HG03442 (cell line): Measurements from ENCODE around the gene ANKRD9.

Source experiments
- ATAC-seq: cut with Tn5 transposase; IDR thresholded peaks from one replicate; pipeline ENCODE4 v1.9.1; 2021; ENCODE audit warnings: mild to moderate bottlenecking, moderate library complexity; ENCODE audit not compliant: unreplicated experiment

ANKRD9 gene

DNA sequence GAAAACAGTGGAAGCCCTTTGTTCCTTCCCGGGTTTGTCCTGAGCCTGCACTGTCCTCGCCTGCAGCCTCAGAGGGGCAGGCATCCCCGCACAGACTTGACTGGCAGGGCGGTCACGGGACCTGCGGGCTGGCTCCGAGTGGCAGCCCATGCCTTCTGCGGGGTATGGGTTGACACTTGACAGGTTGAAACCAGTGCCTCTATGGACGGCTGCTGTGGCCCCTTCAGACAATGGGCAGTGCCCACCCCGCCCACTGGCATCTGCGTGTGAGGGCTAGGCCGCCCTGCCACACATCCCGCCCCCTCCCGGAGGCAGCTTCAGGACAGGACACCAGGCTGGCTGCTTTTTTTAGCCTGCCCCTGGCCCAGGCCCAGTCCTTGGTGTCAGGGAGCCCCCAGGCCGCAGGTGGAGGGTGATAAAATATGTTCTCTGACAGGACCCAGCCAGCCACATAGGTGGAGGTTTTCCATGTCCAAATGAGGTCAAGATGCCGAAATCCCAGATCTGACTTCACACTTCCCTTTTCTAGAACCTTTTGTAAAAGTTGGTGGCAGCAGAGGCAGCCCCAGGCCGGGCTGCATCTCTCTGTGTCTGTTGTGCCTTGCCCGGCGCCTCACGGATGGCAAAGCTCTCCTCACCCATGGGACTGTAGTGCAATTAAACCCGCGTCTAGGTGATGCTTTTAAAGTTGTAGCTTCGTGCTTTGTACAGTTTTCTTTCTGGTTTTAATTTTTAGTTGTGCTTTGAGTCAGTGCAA is 10.0 kb downstream of the ANKRD9 start:
- no peak for ATAC-seq

- ATAC-seq, result no peak
These were observed 10.8 kb downstream of the ANKRD9 start for GRCh38 chr14:102498678-102499265.

DNA sequence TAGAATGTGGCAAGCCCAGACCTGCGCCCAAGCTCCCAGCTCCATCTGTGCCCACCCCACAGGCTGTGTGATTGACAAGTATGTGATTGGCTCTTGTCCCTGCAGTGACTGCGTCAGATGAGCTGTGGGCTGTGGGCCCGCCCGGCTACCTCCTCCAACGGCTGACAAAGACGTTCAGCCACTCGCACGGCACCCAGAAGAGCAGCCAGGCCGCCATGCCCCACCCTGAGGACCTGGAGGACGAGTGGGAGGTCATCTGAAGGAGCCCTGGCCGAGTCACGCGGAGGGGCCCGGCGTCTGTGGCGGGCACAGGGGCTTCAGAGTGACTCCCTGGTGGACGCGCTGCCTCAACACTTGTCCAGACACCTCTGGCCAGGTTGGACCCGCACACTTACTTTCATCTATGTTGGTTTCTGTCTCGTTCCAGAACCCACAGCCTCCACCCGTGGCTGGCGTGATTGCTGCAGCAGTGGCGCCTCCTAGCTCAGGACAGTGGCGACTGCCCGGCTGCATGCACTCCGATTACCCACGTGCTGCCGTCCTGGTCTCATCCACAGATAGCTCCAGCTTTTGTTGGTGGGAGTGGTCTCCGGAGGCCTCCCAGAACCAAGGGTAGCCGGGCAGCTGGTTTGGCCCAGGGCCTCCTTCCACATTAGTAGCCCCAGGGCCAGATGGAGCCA is 11.4 kb downstream of the ANKRD9 start:
- no peak for ATAC-seq

DNA sequence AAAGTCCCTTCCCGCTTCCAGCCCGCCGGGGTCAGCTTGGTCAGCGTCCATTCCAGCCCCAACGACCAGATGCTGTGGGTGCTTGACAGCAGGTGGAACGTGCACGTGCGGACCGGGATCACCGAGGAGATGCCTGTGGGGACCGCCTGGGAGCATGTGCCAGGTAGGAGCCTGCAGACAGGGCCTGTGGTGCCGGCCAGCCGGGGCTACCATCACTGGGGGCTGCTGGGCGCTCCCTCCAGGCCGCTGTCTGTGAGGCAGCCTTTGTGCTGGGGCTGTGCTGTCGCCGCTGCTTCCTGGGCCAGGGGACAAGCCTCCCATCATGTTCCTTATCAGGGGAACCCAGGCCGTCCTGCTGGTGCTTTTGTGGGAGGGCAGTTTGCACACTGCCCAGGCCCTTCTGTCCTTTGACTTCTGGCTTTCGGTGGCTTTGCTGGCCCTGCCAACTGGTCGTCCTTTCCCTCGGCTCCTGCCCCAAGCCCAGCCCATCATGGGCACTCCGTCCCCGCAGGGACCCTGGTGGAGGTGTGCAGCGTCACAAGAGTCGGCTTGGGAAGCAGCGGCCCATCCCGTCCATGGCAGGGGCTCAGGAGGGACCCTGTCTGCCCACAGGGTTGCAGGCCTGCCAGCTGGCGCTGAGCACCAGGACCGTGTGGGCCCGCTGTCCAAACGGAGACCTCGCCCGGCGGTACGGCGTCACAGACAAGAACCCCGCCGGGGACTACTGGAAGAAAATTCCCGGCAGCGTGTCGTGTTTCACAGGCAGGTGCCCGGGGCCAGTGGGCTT is 12.4 kb downstream of the ANKRD9 start:
- ATAC-seq, result no peak

DNA sequence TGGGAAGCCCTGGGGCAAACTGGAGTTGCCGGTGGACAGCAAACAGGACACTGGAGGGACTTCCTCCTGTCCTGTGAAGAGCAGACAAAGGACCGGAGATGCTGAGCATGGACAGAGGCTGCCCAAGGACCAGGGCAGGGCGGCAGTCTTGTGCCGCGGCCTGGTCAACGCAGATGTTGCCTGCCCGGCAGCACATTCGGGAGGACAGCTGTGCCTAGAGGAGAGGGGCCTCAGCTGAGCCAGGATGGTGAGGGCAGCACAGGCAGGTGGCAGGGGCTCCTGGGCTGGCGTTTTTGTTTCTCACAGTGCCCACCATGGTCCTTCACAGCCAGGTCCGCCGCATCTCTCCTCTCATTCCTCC is 13.3 kb downstream of the ANKRD9 start:
- ATAC-seq, result no peak

- ATAC-seq, result no peak
These were observed 13.9 kb downstream of the ANKRD9 start for GRCh38 chr14:102495491-102496330.

GRCh38 chr14:102493585-102493984 is 16.0 kb downstream of the ANKRD9 start:
- no peak for ATAC-seq

DNA sequence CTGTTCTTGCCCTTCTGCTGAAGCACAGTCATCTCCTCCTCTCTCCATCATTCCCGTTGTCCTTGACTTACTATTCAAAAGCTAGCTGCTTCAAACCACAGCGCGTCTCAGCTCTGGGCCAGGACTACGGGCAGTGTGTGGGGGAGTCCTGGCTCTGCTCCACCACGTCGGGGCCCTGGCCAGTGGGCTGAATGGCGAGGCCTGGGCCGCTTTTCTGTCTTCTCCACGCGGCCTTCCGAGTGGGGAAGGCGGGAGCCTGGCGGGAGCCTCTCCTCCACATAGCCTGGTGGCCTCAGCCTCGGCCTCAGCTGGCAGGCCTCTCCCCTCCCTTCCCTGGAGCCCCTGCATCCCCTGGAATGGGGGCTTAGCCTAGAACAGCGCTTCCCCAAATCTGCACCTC is 16.5 kb downstream of the ANKRD9 start:
- ATAC-seq, result no peak

DNA sequence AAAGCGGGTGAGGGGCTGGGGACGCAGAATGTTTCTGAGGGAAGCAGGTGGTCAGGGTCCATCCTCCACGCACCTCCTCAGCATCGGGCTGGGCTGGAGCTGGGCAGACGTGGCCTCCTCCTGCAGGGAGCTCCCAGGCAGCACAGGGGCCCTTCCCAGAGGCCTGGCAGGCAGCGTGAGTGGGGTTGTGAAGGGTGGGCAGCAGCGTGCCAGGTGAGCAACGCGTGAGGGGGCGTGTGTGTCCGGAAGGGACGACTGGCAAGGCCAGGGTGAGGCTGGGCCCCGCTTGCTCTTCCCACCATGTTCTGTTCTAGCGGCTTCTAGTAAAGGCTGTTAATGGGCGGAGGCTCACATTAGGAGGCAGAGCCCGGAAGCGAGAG is 17.1 kb downstream of the ANKRD9 start:
- no peak for ATAC-seq

- no peak for ATAC-seq
These were observed 17.6 kb downstream of the ANKRD9 start for GRCh38 chr14:102491786-102492530.

- no peak for ATAC-seq
These were observed 18.2 kb downstream of the ANKRD9 start for GRCh38 chr14:102491366-102491765.

DNA sequence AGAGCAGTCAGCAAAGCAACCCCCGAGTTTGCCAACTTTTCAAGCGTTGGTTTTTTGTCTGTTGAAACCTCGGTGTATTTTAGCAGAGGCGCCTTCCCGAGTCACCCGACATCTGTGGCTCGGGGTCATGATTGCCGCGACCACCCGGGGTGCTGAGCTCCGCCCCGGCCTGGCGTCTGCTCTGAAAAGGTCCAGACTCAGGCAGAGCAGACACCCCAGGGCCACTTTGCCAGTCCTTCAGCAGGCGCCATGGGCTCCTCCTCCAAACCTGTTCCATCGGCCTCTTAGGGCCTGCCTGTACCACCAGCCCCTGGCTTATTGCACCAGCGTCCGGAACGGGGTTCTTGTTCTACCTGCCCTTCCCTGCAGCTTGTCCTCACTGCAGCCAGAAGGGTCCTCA is 19.1 kb downstream of the ANKRD9 start:
- ATAC-seq, result no peak

DNA sequence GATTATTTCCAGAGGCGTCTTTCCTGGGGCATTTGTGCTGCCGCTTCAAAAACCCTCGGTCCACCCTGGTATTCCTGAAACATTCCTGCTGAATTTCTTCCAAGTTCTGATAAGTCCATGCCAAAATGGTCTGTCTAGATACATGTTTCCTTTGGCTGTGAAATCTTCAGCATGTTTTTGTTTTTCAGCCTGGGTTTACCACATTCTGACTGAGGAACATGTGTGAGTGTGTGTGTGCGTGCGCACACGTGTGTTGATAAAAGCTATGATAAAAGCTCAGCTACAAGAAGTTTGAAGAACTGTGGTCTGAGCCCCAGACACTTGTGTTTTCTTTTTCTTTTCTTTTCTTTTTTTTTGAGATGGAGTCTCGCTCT is 22.4 kb downstream of the ANKRD9 start:
- ATAC-seq, result no peak

DNA sequence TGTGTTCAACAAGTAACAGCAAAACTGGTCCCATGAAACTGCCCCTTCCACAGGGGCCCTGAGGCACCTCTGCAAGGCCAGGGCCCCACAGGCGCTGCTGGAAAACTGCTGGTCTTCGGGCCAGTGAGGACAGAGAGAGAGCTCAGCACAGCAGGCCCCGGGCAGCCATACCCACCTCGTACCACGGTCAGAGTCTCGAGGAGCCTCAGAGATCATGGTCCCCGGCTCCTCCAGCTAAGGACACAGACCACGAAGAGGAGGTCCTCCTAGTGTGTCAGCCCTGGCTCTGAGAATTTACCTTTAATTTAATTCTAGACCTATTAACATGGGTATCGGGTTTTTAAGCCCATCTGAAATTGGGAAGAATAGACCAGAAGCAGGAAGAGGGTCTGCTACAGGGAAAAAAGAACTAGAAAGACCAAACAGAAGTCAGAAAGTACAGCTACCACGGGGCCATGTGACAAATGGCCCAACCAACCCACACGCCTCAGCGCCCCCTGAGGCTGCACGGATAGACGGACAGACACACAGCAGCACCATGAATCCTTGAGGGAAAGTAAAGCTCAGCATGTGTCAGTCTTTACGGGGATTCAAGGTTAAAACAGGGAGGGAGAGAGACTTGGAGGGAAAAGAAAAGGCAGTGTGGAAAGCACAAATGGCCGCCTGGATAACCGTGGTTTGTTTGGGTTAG is 22.9 kb downstream of the ANKRD9 start:
- no peak for ATAC-seq

DNA sequence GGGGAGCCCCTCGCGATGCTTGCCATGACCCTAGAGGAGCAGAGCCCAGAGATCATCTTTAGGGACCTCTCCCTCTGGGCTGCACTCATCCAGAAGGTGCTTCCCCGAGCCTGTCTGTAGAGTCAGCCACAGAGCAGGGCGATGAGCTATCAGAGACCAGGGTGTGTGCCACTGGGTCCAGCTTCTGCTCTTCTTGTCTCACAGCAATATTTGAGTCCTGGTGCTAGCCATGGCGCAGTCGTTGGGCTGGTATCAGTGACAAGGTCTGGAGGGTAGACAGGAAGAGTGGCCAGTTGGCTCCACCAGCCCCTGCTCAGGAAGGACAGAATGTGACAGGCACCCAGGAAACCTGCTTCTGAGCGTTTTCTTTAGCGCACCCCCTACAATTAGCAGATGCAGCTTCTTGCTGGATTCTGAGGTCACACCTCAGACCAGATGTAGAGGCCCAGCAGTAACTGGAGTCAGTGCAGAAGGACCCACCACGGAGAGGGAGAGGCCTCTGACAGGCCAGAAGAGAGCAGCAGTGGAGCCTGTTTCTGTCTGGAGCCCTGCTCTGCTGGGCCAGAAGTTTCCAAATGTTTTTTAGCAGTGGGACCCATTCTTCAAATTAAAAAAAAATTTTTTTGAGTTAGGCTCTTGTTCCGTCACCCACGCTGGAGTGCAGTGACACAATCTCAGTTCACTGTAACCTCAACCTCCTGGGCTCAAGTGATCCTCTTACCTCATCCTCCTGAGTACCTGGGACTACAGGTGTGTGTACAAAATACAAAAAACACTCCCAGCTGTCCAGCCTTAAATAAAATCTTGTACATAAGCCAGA is 23.7 kb downstream of the ANKRD9 start:
- no peak for ATAC-seq

DNA sequence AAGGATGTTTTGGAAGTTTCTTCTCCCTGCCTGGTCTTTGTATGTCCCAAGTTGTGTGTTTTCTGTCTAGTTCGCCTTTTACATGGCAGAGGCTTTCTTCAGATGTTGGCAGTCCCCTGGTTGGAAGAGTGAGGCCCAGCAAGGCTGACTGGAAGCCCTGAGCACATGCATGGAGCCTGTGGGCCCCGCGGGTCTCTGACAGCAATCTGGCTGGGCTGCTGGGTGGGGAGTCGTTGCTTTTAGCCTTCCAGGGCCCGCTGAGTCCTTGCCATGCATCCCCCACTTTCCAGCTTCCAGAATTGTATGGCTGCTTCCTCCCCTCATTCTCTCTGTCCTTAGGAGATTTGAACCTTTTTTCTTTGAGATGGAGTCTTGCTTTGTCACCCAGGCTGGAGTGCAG is 25.3 kb downstream of the ANKRD9 start:
- no peak for ATAC-seq

DNA sequence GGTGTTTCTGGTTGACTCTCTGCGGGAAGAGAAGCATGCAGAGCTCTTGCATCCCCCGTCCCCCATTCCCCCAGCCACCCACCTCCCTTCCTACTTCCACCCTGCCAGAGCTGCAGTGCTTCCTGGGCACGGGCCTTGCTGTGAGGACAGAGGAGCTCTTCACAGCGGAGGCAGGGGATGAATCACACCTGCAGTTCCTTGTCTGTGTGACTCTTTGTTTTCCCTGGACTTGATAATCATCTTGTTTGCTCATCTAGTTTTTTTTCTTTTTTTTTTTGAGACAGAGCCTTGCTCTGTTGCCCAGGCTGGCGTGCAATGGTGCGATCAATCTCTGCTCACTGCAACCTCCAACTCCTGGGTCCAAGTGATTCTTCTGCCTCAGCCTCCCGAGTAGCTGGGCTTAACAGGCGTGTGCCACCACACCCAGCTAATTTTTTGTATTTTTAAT is 27.8 kb downstream of the ANKRD9 start:
- ATAC-seq, result no peak

DNA sequence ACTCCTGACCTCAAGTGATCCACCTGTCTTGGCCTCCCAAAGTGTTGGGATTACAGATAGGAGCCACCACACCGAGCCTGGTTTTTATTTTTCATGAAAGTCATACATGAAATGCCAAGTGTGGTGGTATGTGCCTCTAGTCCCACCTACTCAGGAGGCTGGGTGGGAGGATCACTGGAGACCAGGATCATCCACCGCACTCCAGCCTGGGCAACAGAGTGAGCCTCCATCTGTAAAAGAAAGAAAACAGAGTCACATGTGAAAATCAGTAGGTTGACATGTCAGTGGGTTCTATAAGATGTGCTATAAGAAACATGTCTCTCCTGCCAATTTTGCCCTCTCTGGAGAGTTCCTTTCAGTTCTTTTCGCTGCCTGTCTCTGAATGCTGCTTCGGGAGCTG is 28.2 kb downstream of the ANKRD9 start:
- ATAC-seq, result no peak

DNA sequence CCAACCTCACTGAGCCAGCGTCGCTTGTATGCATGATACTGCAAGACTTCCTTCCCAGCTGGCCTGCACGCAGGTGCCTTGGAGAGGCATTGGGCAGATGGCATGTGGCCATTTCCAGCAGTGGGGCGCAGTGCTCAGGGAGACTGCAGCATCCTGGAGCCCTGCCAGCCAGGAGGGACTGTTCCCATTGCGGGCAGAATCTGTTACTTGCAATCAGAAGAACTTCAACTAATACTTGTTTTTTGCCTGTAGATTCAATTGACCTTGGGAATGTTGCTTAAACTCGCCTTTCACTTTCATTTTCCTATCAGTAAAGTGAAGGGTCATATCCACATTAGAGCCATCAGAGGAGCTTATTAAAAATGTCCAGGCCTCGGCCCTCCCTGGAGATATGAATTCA is 29.8 kb downstream of the ANKRD9 start:
- ATAC-seq, result no peak
